ENCODE data around the gene CDKN2C. TPM values are rescaled to one million over a fixed set of nuclear protein-coding genes. Genes with fewer than 3 reads are reported as not detected.

Gene CDKN2C
- total RNA-seq (2014; rRNA removed; shearing (Covaris generic)) (17.3 and 19.2 TPM in 2 replicates), polyA plus RNA-seq (2016; fragmentation: Nextera tagmentation; extraction: Ambion mirVana) (11.7 and 12.6 TPM in 2 replicates)

- Histone ChIP-seq H3K4me1 (ENCODE audit: insufficient read depth) (peaks cover 25% of the 10 kb centered on the region; the same call in 1 of the 2 replicates), H3K27ac (peak within 1 kb of the TSS; percentile 96), H2AFZ (peak within 1 kb of the TSS; percentile 92), H3K79me2 (ENCODE audit: insufficient read depth) (peaks cover 52% of the 10 kb centered on the region), H3K9me2 (ENCODE audit: insufficient read depth) (no peaks in the 10 kb centered on the region), H3K36me3 (ENCODE audit: low read depth) (no peaks in the 10 kb centered on the region), H3K27me3 (replicated peaks; ENCODE audit: insufficient read depth) (no peaks in the 10 kb centered on the region), H4K20me1 (ENCODE audit: insufficient read depth) (no peaks in the 10 kb centered on the region), H3K4me3 (peak within 1 kb of the TSS; percentile 96), H3K4me2 (ENCODE audit: unreplicated experiment) (peak within 1 kb of the TSS; percentile 89), H3K9me3 (ENCODE audit: low read depth) (no peaks in the 10 kb centered on the region), H3F3A (ENCODE audit: insufficient read depth) (peaks cover 33% of the 10 kb centered on the region), H3K9ac (peak within 1 kb of the TSS; percentile 93)
- in situ Hi-C loops (cut with MboI) = no loop called here
- peak; percentile 92 for DNase-seq
- WGBS, 2 experiments (ENCODE audit: low coverage in 1 of 2, low lambda C conversion rate in 2 of 2, missing lambda C conversion rate in 2 of 2) = 1% methylated on average over 44 of the region's 44 CpGs
- TF ChIP-seq EZH2 (IDR thresholded peaks at IDR 0.05; ENCODE audit: insufficient read depth, poor library complexity, severe bottlenecking) = no peak
- no peak for TF ChIP-seq EZH2phosphoT487 (IDR thresholded peaks at IDR 0.05; ENCODE audit: insufficient read depth, low read depth)
These were observed at the start of gene CDKN2C for GRCh38 chr1:50969611-50970508. Gene CDKN2C (plus strand): TSS chr1:50970245. CDS start chr1:50970369, 124 bp downstream.

- no peak overlapping the region for H3K4me2 ChIP-seq (ENCODE audit: unreplicated experiment)
- H4K20me1 ChIP-seq (ENCODE audit: insufficient read depth) = 0 out of 2 replicates have a peak, but pooled peaks cover 9% of the 10 kb centered on the region
- H3K4me1 ChIP-seq (ENCODE audit: insufficient read depth) = no peaks in the 10 kb centered on the region
- no peaks in the 10 kb centered on the region for H3K36me3 ChIP-seq (ENCODE audit: low read depth)
- DNase-seq = no peak
- H3K79me2 ChIP-seq (ENCODE audit: insufficient read depth) = peaks cover 92% of the 10 kb centered on the region
- no peak overlapping the region for H3K27ac ChIP-seq
- whole genome bisulfite sequencing, 2 experiments (ENCODE audit: low coverage in 1 of 2, low lambda C conversion rate in 2 of 2, missing lambda C conversion rate in 2 of 2) = 86 to 100% methylated on average over 1 of the region's 1 CpG
- no peaks in the 10 kb centered on the region for H3K9me2 ChIP-seq (ENCODE audit: insufficient read depth)
- H3K27me3 ChIP-seq (replicated peaks; ENCODE audit: insufficient read depth) = no peaks in the 10 kb centered on the region
- H2AFZ ChIP-seq = no peak overlapping the region
- peaks cover 4% of the 10 kb centered on the region for H3K9me3 ChIP-seq (ENCODE audit: low read depth)
- no peak overlapping the region for H3K9ac ChIP-seq
- in situ Hi-C loops (cut with MboI) = no loop called here
- TF ChIP-seq EZH2 (IDR thresholded peaks at IDR 0.05; ENCODE audit: insufficient read depth, poor library complexity, severe bottlenecking) = no peak
- TF ChIP-seq EZH2phosphoT487 (IDR thresholded peaks at IDR 0.05; ENCODE audit: insufficient read depth, low read depth) = no peak
- H3F3A ChIP-seq (ENCODE audit: insufficient read depth) = no peaks in the 10 kb centered on the region
- H3K4me3 ChIP-seq = no peak overlapping the region
These were observed 49.6 kb upstream of the CDKN2C start for GRCh38 chr1:50920409-50920808.

DNA sequence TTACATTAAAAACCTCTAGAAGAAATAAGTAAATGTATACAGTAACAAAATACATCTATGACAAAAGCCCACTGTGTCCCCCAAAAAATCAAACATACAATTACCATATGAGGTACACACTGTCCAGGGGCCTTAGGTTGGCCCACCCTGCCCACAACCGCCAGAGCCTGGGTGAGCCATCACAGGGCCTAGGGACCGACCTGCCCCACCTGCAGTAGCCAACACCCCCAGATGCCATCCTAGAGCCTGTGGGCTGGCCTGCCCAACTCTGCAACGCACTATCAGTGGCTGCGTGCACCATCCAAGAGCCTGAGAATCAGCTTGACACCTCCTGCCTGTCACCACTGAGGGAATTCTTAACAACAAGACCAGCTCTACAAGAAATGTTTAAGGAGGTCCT lies 49.0 kb upstream of the CDKN2C start:
- in situ Hi-C loops (cut with MboI) = no loop called here
- TF ChIP-seq EZH2 (IDR thresholded peaks at IDR 0.05; ENCODE audit: insufficient read depth, poor library complexity, severe bottlenecking) = no peak
- no peak for TF ChIP-seq EZH2phosphoT487 (IDR thresholded peaks at IDR 0.05; ENCODE audit: insufficient read depth, low read depth)
- WGBS, 2 experiments (ENCODE audit: low coverage in 1 of 2, low lambda C conversion rate in 2 of 2, missing lambda C conversion rate in 2 of 2) = 100% methylated on average over 4 of the region's 4 CpGs

DNA sequence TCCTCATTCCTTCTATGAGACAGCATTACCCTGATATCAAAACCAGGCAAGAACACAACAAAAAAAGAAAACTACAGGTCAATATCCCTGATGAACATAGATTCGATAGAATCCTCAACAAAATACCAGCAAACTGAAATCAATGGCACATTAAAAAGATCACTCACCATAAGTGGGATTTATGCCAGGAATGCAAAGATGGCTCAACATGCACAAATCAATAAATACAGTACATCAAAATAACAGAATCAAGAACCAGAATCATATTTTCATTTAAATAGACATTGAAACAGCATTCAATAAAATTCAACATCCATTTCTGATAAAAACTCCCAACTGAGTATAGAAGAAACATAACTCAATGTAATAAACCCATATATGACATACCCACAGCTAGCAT lies 46.5 kb upstream of the CDKN2C start:
- Histone ChIP-seq H4K20me1 (ENCODE audit: insufficient read depth) (no peaks in the 10 kb centered on the region), H2AFZ (no peak overlapping the region), H3K9me2 (ENCODE audit: insufficient read depth) (no peaks in the 10 kb centered on the region), H3K9ac (no peak overlapping the region), H3K4me2 (ENCODE audit: unreplicated experiment) (no peak overlapping the region), H3K79me2 (ENCODE audit: insufficient read depth) (peaks cover 94% of the 10 kb centered on the region), H3K36me3 (ENCODE audit: low read depth) (no peaks in the 10 kb centered on the region), H3F3A (ENCODE audit: insufficient read depth) (no peaks in the 10 kb centered on the region), H3K4me1 (ENCODE audit: insufficient read depth) (no peaks in the 10 kb centered on the region), H3K9me3 (ENCODE audit: low read depth) (no peaks in the 10 kb centered on the region), H3K27ac (no peak overlapping the region), H3K4me3 (no peak overlapping the region), H3K27me3 (replicated peaks; ENCODE audit: insufficient read depth) (no peaks in the 10 kb centered on the region)
- DNase-seq = no peak
- 94% methylated on average over 1 of the region's 1 CpG for WGBS, 2 experiments (ENCODE audit: low coverage in 1 of 2, low lambda C conversion rate in 2 of 2, missing lambda C conversion rate in 2 of 2)
- in situ Hi-C loops (cut with MboI) = no loop called here
- TF ChIP-seq EZH2 (IDR thresholded peaks at IDR 0.05; ENCODE audit: insufficient read depth, poor library complexity, severe bottlenecking) (no peak), EZH2phosphoT487 (IDR thresholded peaks at IDR 0.05; ENCODE audit: insufficient read depth, low read depth) (no peak)

More for the DNA sequence above, 49.0 kb upstream of the CDKN2C start:
- no peaks in the 10 kb centered on the region for H3F3A ChIP-seq (ENCODE audit: insufficient read depth)
- H4K20me1 ChIP-seq (ENCODE audit: insufficient read depth) = 0 out of 2 replicates have a peak, but pooled peaks cover 9% of the 10 kb centered on the region
- peaks cover 92% of the 10 kb centered on the region for H3K79me2 ChIP-seq (ENCODE audit: insufficient read depth)
- no peak overlapping the region for H3K27ac ChIP-seq
- no peaks in the 10 kb centered on the region for H3K27me3 ChIP-seq (replicated peaks; ENCODE audit: insufficient read depth)
- H2AFZ ChIP-seq = no peak overlapping the region
- no peak overlapping the region for H3K4me3 ChIP-seq
- no peak overlapping the region for H3K4me2 ChIP-seq (ENCODE audit: unreplicated experiment)
- no peak for DNase-seq
- H3K9me3 ChIP-seq (ENCODE audit: low read depth) = peaks cover 4% of the 10 kb centered on the region
- H3K9ac ChIP-seq = no peak overlapping the region
- H3K4me1 ChIP-seq (ENCODE audit: insufficient read depth) = no peaks in the 10 kb centered on the region
- H3K36me3 ChIP-seq (ENCODE audit: low read depth) = no peaks in the 10 kb centered on the region
- H3K9me2 ChIP-seq (ENCODE audit: insufficient read depth) = no peaks in the 10 kb centered on the region

Data from GM23248 (cell line).